ENCODE measurements around the gene TCF23. TPM values are rescaled to one million over a fixed set of nuclear protein-coding genes. Genes with fewer than 3 reads are reported as not detected.

Gene TCF23
- total RNA-seq, 1 experiment from 2014 or later, result not detected

GRCh38 chr2:27184115-27184514 is 35.3 kb downstream of the TCF23 start:
- H3K4me2 ChIP-seq, result no peak overlapping the region
- H3K9me3 ChIP-seq (ENCODE audit: insufficient read depth, low read depth), result no peaks in the 10 kb centered on the region
- H4K20me1 ChIP-seq (ENCODE audit: insufficient read depth), result no peaks in the 10 kb centered on the region
- no peak overlapping the region for H2AFZ ChIP-seq
- no peak overlapping the region for H3K27ac ChIP-seq
- H3K36me3 ChIP-seq (ENCODE audit: low read depth), result no peaks in the 10 kb centered on the region
- no peaks in the 10 kb centered on the region; the same call in 1 of the 2 replicates for H3F3A ChIP-seq (ENCODE audit: insufficient read depth, low read depth)
- no peaks in the 10 kb centered on the region for H3K79me2 ChIP-seq (ENCODE audit: low read depth)
- no TSS peak for BruUV-seq (replicated peaks)
- no peak overlapping the region for H3K4me3 ChIP-seq
- TF ChIP-seq EZH2 (IDR thresholded peaks at IDR 0.05; ENCODE audit: low read depth) (no peak), CTCF (conservative IDR thresholded peaks at IDR 0.05) (no peak)
- no peaks in the 10 kb centered on the region for H3K9me2 ChIP-seq (ENCODE audit: insufficient read depth)
- DNase-seq, result no peak
- no peaks in the 10 kb centered on the region for H3K27me3 ChIP-seq (ENCODE audit: insufficient read depth, low read depth)
- ChIA-PET CTCF (interaction anchor here (0.6 kb wide), 1 partner anchor 8 kb away, joined by 3 read pairs; no protein-coding TSS in a partner anchor), POLR2A (ENCODE audit: unreplicated experiment) (no interaction called here)
- intact Hi-C loops (cut with micrococcal nuclease; ENCODE audit: unreplicated experiment), result no loop called here
- peaks cover 9% of the 10 kb centered on the region; the same call in 1 of the 2 replicates for H3K4me1 ChIP-seq (replicated peaks; ENCODE audit: insufficient read depth)

- Histone ChIP-seq H3K9me3 (ENCODE audit: insufficient read depth, low read depth) (no peaks in the 10 kb centered on the region), H3K4me2 (peak overlapping the region; percentile 26), H3K4me3 (no peak overlapping the region), H3K36me3 (ENCODE audit: low read depth) (no peaks in the 10 kb centered on the region), H2AFZ (peak overlapping the region; percentile 61), H3F3A (ENCODE audit: insufficient read depth, low read depth) (no peaks in the 10 kb centered on the region; the same call in 1 of the 2 replicates), H3K4me1 (replicated peaks; ENCODE audit: insufficient read depth) (peaks cover 9% of the 10 kb centered on the region; the same call in 1 of the 2 replicates), H3K9me2 (ENCODE audit: insufficient read depth) (no peaks in the 10 kb centered on the region), H3K27ac (no peak overlapping the region), H3K79me2 (ENCODE audit: low read depth) (no peaks in the 10 kb centered on the region), H4K20me1 (ENCODE audit: insufficient read depth) (no peaks in the 10 kb centered on the region), H3K27me3 (ENCODE audit: insufficient read depth, low read depth) (no peaks in the 10 kb centered on the region)
- no peak for TF ChIP-seq CTCF (conservative IDR thresholded peaks at IDR 0.05)
- TF ChIP-seq EZH2 (IDR thresholded peaks at IDR 0.05; ENCODE audit: low read depth), result no peak
- no TSS peak for BruUV-seq (replicated peaks)
- CTCF ChIA-PET, result no interaction called here
- DNase-seq, result no peak
- POLR2A ChIA-PET (ENCODE audit: unreplicated experiment), result interaction anchor here (0.7 kb wide), 1 partner anchor 108 kb away, joined by 3 read pairs; no protein-coding TSS in a partner anchor
- intact Hi-C loops (cut with micrococcal nuclease; ENCODE audit: unreplicated experiment), result no loop called here
Measured at GRCh38 chr2:27185331-27186026, 36.7 kb downstream of the TCF23 start.

- Histone ChIP-seq H3K9me2 (ENCODE audit: insufficient read depth) (no peaks in the 10 kb centered on the region), H3F3A (ENCODE audit: insufficient read depth, low read depth) (no peaks in the 10 kb centered on the region; the same call in 1 of the 2 replicates), H3K4me3 (no peak overlapping the region), H2AFZ (no peak overlapping the region), H3K4me2 (no peak overlapping the region), H3K27ac (no peak overlapping the region), H4K20me1 (ENCODE audit: insufficient read depth) (no peaks in the 10 kb centered on the region), H3K4me1 (replicated peaks; ENCODE audit: insufficient read depth) (peaks cover 9% of the 10 kb centered on the region; the same call in 1 of the 2 replicates), H3K79me2 (ENCODE audit: low read depth) (no peaks in the 10 kb centered on the region), H3K9me3 (ENCODE audit: insufficient read depth, low read depth) (no peaks in the 10 kb centered on the region), H3K36me3 (ENCODE audit: low read depth) (no peaks in the 10 kb centered on the region), H3K27me3 (ENCODE audit: insufficient read depth, low read depth) (no peaks in the 10 kb centered on the region)
- CTCF ChIA-PET, result no interaction called here
- DNase-seq, result no peak
- intact Hi-C loops (cut with micrococcal nuclease; ENCODE audit: unreplicated experiment), result no loop called here
- no peak for TF ChIP-seq CTCF (conservative IDR thresholded peaks at IDR 0.05)
- TF ChIP-seq EZH2 (IDR thresholded peaks at IDR 0.05; ENCODE audit: low read depth), result no peak
- POLR2A ChIA-PET (ENCODE audit: unreplicated experiment), result interaction anchor here (0.6 kb wide), 1 partner anchor 15 kb away, joined by 3 read pairs; no protein-coding TSS in a partner anchor
- no TSS peak for BruUV-seq (replicated peaks)
Measured at GRCh38 chr2:27186613-27187345, 38.0 kb downstream of the TCF23 start.

Data from PC-9 (cell line).